Fibroblast of skin of left quadriceps (primary cell): Measurements from ENCODE around the gene RABL2B.
"Not testable (repeated sequence)": the region's sequence is repeated elsewhere in the genome, so short reads cannot be mapped to it uniquely, and the experiment has no call there.

Source experiments
- DNase-seq, 2 experiments: peaks; one replicate each; pipeline ENCODE4 v3.0.0-alpha.2; 2013; ENCODE audit warnings: low read depth in 2 of 2

Gene RABL2B

DNA sequence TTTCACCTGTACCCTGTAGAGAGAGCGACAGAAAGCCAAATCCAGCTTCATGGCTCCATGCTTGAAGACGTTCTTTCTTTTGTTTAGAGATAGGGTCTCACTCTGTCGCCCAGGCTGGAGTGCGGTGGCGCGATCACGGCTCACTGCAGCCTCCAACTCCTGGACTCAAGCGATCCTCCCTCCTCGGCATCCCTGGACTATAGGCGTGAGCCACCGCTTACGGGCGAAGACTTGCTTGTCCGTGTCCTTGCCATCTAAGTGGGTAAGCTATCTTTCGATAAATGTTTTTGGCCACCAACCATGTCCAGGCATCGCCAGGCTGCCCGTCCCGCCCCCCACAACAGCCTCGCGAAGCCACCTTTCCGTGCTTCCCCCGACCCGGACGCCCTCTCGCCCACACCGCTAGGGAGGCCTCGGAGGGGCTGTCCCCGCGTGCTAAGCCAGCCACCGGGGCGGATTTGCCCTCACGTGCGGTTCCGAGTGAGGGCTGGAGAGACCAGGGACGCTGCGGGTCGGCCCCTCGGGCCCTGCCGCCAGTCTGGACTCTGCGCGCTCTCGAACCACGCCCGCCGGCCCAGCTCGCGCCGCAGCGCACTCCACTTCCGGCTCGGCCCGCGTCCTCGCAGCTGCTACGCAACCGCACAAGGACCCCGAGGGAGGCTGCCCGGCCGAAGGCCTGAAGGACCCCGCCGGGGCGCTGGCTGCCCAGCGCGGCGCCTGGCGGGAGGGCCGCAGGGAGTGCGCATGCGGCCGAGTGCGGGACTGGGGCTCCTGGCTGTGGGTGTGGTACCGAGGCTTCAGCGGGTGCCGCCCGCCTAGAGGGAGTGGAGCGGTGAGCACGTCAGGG lies at the start of gene RABL2B:
RABL2B (minus strand) TSS at position 604 of the 847 bp plus-strand sequence. CDS start 1,342 bp downstream, outside the sequence.
- DNase-seq, result peak; percentile 66 to 69

DNA sequence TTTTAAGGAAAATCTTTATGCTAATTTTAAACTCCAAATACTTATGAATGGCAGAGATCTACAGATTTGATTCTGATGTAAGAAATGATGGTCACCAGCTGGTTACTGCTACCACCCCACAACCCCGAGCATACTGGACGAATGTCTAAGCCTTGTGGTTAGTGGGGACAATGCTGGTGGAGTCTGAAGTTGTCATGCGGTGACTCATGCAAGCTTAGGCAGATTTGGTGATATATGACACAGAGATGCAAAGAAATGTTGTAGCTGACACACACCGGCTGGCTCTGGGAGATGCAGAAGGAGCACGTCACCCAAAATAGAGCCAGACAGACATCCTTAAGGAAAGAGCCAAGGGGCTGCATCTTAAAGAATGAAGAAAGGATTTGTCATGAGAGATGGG lies 3.5 kb upstream of the RABL2B start:
- DNase-seq, result not testable (repeated sequence)

- DNase-seq, result not testable (repeated sequence)
These were observed 1.9 kb upstream of the RABL2B start for GRCh38 chr22:50785289-50785688.

DNA sequence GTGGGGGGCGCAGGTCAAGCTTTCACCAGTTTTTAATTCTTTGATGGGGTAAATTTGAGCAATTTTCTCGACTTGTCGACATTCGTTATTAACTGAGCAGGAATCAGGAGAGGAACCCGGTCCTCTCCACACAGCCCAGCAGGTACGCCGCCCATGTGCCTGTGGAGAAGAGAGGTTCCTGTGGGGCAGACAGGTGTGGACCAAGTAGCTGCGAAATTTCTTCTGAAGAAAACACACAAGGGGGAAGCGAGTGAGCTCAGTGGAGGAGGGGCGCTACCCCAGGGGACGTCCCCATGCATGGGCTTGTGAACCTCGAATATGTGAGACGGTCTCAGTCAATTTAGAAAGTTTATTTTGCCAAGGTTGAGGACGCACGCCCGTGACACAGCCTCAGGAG lies 442 bp upstream of the RABL2B start:
- not testable (repeated sequence) for DNase-seq

- DNase-seq, result not testable (repeated sequence)
These were observed 1.2 kb downstream of the RABL2B start for GRCh38 chr22:50782253-50782652.

DNA sequence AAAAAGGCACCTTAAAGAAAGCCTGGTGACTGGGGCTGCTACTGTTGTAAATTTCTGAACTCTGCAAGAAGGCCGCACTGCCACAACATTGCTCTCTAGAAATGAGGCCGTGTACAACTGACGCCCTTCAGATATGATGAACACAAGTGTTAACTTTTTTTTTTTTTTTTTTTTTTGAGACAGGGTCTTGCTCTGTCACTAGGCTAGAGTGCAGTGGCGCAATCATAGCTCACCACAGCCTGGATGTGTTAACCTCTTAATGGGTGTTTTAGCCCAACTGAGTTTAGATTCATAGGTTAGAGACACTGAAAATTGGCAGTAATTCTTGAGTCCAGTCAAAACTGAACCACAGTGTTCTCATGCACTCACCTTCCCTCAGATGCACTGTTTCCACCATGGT lies 3.2 kb downstream of the RABL2B start:
- not testable (repeated sequence) for DNase-seq

DNA sequence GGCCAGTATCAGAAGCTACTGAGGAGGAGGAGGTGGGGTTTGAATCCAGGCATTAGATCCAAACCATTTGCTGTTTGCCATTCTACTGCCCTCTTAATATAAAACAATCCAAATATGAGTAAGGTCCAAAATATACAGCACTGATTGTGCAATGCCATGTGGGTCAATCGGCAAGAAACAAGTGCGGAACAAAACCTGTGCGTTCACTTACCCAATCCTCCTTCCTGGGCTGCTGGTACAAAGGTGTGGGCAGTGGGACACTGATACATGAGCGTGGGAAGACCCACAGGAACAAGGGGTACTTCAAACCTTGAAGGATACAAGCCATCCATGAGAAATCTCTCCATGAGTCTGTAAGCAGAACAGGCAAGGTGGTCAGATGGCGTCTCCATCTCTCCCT lies 5.8 kb downstream of the RABL2B start:
- DNase-seq, result not testable (repeated sequence)

- peak in 1 of 2 experiments; percentile 23 for DNase-seq
These were observed 8.3 kb downstream of the RABL2B start for GRCh38 chr22:50775132-50775531.

GRCh38 chr22:50764288-50764687 lies 19.1 kb downstream of the RABL2B start:
- not testable (repeated sequence) for DNase-seq

- not testable (repeated sequence) for DNase-seq
These were observed 21.6 kb downstream of the RABL2B start for GRCh38 chr22:50761829-50762228.

DNA sequence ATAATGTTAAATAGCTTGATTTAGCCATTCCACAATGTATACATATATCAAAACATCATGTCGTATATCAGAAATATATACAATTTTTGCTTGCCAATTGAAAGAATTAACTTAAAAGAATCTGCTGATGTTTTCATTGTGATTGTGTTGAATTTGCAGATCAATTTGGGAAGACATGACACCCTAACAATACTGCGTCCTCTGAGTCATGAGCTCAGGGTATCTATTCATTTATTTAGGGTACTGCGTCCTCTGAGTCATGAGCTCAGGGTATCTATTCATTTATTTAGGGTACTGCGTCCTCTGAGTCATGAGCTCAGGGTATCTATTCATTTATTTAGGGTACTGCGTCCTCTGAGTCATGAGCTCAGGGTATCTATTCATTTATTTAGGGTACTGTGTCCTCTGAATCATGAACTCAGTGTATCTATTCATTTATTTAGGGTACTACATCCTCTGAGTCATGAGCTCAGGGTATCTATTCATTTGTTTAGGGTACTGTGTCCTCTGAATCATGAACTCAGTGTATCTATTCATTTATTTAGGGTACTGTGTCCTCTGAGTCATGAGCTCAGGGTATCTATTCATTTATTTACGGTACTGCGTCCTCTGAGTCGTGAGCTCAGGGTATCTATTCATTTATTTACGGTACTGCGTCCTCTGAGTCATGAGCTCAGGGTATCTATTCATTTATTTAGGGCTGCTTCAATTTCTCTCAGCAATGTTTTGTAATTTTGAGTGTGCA lies 23.7 kb downstream of the RABL2B start:
- peak in 1 of 2 experiments; percentile 8 for DNase-seq

GRCh38 chr22:50756949-50757491 lies 26.4 kb downstream of the RABL2B start:
- not testable (repeated sequence) for DNase-seq

DNA sequence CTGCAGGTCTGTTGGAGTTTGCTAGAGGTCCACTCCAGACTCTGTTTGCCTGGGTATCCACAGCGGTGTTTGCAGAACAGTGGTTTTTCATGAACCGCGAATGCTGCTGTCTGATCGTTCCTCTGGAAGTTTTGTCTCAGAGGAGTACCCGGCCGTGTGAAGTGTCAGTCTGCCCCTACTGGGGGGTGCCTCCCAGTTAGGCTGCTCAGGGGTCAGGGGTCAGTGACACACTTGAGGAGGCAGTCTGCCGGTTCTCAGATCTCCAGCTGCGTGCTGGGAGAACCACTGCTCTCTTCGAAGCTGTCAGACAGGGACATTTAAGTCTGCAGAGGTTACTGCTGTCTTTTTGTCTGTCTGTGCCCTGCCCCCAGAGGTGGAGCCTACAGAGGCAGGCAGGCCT lies 27.0 kb downstream of the RABL2B start:
- DNase-seq, result not testable (repeated sequence)

DNA sequence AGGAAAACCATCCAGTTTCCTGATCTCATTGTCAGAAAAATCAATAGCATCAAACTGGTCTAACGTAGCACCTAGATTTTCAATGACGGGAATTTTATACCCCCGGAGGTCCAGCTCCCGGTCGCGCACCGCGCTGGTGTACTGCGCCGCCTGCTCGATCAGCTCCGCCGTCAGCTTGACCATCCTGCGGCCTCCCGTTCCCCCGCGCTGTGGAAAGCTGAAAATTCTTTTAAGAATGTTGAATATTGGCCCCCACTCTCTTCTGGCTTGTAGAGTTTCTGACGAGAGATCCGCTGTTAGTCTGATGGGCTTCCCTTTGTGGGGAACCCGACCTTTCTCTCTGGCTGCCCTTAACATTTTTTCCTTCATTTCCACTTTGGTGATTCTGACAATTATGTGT lies 28.2 kb downstream of the RABL2B start:
- not testable (repeated sequence) for DNase-seq

DNA sequence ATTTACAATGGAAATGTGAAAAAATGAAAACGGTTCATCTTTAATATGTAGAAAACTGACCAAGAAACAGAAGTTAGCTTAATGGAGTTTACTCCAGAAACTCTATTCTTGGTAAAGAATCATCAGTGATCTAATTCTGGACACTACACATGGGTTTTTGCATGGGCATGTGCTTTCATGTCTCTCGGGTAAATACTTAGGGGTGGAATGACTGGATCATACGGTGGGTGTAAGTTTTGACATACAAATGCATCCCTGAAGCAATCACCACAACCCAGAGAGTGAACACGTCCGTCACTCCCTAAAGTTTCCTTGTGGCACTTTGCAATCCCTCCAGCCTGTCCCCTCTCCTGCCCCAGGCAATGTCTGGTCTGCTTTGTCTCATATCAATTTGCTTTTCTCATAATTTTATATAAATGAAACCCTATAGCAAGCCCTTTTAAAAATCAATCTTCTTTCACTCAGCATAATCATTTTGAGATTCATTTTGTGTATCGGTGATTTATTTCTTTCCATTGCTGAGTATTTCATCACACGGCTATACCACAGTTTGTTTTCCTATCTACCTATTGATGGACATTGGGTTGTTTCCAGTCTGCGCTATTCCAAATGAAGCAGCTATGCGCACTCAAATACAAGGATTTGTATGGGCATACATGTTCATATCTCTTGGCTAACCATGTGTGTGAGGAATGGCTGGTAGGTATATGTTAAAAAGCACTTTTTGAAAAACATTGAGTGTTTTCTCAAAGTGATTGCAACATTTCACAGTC lies 33.9 kb downstream of the RABL2B start:
- DNase-seq, result not testable (repeated sequence)

- not testable (repeated sequence) for DNase-seq
These were observed 34.8 kb downstream of the RABL2B start for GRCh38 chr22:50748630-50749029.

GRCh38 chr22:50747521-50747920 lies 35.9 kb downstream of the RABL2B start:
- DNase-seq, result not testable (repeated sequence)

GRCh38 chr22:50744424-50744823 lies 39.0 kb downstream of the RABL2B start:
- not testable (repeated sequence) for DNase-seq

- not testable (repeated sequence) for DNase-seq
These were observed 42.7 kb downstream of the RABL2B start for GRCh38 chr22:50740714-50741113.

DNA sequence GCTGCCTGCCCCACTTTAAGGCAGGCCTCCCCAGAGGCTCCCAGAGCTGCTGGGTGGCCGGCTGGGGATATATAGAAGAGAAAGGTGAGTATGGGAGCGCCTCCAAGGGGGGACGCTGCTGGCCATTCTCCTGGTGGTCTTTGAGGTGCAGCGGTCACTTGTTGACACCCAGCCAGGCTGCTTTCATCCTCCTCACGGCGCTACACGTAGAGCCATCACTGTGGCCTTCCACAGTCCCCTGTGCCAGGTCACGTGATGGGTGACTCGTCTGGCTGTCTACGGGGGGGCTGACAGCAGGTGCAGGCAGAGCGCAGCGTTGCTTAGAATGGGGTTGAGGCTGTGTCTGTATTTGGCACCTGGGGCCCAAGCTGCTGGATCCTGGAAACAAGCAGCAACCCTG lies 43.5 kb downstream of the RABL2B start:
- DNase-seq, result no peak

DNA sequence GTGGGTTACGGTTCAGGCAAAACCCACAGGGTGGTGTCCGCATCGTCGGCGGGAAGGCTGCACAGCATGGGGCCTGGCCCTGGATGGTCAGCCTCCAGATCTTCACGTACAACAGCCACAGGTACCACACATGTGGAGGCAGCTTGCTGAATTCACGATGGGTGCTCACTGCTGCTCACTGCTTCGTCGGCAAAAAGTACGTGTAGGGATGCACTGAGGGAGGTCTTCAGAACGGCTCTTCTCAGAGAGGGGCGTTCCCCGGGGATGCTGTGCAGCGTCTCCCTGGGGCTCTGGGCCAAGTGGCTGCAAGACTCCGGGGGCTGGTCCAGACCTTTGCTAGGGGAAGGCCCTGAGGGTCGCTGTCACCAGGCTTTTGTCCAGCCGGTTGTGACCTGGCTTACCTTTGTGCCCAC lies 44.2 kb downstream of the RABL2B start:
- DNase-seq, result no peak
